Measurements from ENCODE around the gene ZNF366.

Gene ZNF366

DNA sequence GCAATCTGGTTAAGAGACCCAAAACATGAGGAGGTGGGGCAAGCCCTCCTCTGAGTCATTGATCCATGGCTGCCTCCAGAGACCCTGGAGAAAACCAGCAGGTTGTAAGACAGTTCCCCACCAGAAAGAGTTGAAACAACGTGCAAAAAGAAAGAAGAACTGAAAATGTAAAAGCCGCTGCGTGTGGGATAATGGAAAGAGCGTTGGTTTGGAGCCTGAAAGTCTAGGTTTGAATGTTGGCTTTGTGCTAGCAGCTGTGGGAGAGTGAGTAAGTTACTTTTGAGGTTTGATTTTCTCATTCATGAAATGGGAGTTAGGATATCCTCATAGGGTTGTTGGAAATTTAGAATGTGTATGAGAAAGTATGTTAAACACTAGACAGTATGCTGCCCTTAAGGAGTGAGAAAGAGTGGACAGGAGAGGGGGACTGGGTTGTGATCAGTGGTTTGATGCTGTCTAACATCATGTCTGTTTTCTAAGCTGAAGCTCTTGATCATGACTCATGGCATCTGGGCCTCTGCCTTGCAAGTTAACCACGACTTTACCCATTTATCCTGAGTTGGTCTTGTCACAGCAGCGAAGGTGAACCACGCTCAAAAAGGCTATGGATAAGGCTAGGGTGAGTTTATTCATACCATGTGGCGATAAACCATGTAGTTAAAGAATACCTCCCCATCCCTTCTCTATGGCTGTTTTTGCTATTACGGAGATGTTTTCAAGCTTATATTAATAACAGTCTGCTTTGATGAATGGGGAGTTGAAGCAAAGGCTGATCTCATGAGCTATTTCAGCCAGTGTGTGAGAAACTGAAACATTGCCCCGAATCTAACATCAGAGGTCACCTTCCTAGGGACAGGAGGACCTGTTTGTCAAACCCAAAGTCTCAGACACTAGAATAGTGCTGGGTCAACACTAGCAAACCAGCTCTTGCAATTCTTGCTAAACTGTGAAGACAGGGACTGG lies 41.3 kb downstream of the ZNF366 start:
- no peaks in the 10 kb centered on the region for H3K27me3 ChIP-seq (ENCODE audit: insufficient read depth, poor library complexity, severe bottlenecking)
- no peak for DNase-seq (ENCODE audit: low read depth in 1 of 2, low spot score in 1 of 2)
- no peak overlapping the region for H3K27ac ChIP-seq (replicated peaks)
- H3K4me3 ChIP-seq (replicated peaks; ENCODE audit: insufficient read depth, low read length): no peak overlapping the region
- no peak for TF ChIP-seq POLR2AphosphoS5 (IDR thresholded peaks at IDR 0.05; ENCODE audit: low read depth)
- TF ChIP-seq SPI1 (IDR thresholded peaks at IDR 0.05; ENCODE audit: borderline replicate concordance, low read depth): no peak
- no peak for TF ChIP-seq GABPA (IDR thresholded peaks at IDR 0.05; ENCODE audit: low read depth)
- TF ChIP-seq, protein P1, sequence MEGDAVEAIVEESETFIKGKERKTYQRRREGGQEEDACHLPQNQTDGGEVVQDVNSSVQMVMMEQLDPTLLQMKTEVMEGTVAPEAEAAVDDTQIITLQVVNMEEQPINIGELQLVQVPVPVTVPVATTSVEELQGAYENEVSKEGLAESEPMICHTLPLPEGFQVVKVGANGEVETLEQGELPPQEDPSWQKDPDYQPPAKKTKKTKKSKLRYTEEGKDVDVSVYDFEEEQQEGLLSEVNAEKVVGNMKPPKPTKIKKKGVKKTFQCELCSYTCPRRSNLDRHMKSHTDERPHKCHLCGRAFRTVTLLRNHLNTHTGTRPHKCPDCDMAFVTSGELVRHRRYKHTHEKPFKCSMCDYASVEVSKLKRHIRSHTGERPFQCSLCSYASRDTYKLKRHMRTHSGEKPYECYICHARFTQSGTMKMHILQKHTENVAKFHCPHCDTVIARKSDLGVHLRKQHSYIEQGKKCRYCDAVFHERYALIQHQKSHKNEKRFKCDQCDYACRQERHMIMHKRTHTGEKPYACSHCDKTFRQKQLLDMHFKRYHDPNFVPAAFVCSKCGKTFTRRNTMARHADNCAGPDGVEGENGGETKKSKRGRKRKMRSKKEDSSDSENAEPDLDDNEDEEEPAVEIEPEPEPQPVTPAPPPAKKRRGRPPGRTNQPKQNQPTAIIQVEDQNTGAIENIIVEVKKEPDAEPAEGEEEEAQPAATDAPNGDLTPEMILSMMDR (IDR thresholded peaks at IDR 0.05; ENCODE audit: insufficient read depth, low read length): no peak
- TF ChIP-seq, protein P2, sequence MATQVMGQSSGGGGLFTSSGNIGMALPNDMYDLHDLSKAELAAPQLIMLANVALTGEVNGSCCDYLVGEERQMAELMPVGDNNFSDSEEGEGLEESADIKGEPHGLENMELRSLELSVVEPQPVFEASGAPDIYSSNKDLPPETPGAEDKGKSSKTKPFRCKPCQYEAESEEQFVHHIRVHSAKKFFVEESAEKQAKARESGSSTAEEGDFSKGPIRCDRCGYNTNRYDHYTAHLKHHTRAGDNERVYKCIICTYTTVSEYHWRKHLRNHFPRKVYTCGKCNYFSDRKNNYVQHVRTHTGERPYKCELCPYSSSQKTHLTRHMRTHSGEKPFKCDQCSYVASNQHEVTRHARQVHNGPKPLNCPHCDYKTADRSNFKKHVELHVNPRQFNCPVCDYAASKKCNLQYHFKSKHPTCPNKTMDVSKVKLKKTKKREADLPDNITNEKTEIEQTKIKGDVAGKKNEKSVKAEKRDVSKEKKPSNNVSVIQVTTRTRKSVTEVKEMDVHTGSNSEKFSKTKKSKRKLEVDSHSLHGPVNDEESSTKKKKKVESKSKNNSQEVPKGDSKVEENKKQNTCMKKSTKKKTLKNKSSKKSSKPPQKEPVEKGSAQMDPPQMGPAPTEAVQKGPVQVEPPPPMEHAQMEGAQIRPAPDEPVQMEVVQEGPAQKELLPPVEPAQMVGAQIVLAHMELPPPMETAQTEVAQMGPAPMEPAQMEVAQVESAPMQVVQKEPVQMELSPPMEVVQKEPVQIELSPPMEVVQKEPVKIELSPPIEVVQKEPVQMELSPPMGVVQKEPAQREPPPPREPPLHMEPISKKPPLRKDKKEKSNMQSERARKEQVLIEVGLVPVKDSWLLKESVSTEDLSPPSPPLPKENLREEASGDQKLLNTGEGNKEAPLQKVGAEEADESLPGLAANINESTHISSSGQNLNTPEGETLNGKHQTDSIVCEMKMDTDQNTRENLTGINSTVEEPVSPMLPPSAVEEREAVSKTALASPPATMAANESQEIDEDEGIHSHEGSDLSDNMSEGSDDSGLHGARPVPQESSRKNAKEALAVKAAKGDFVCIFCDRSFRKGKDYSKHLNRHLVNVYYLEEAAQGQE (IDR thresholded peaks at IDR 0.05; ENCODE audit: insufficient replicate concordance, low read depth): no peak

DNA sequence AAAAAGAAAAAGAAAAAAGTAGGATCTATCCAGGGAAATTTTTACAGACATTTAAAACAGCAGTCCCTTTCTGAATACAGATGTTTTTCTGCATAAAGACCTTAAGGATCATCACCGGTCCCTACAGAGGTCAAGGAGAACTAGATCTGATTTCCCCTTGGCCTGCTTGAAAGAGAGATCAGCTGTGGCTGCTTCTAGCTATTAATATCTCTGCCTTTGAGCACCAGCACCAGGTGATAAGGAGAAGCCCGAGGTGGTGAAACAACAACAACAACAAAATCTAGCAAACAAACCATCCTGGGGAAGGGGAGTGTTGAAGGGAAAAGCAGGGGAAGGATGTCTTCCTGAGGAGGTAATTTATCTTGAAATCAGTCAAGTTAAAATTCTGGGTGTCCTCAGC lies 42.1 kb downstream of the ZNF366 start:
- no peak for TF ChIP-seq SPI1 (IDR thresholded peaks at IDR 0.05; ENCODE audit: borderline replicate concordance, low read depth)
- TF ChIP-seq GABPA (IDR thresholded peaks at IDR 0.05; ENCODE audit: low read depth): no peak
- TF ChIP-seq, protein P2 (IDR thresholded peaks at IDR 0.05; ENCODE audit: insufficient replicate concordance, low read depth): no peak
- no peak for TF ChIP-seq POLR2AphosphoS5 (IDR thresholded peaks at IDR 0.05; ENCODE audit: low read depth)
- TF ChIP-seq, protein P1 (IDR thresholded peaks at IDR 0.05; ENCODE audit: insufficient read depth, low read length): no peak
- no peak overlapping the region for H3K4me3 ChIP-seq (replicated peaks; ENCODE audit: insufficient read depth, low read length)
- no peak overlapping the region for H3K27ac ChIP-seq (replicated peaks)
- no peak for DNase-seq (ENCODE audit: low read depth in 1 of 2, low spot score in 1 of 2)
- H3K27me3 ChIP-seq (ENCODE audit: insufficient read depth, poor library complexity, severe bottlenecking): no peaks in the 10 kb centered on the region

DNA sequence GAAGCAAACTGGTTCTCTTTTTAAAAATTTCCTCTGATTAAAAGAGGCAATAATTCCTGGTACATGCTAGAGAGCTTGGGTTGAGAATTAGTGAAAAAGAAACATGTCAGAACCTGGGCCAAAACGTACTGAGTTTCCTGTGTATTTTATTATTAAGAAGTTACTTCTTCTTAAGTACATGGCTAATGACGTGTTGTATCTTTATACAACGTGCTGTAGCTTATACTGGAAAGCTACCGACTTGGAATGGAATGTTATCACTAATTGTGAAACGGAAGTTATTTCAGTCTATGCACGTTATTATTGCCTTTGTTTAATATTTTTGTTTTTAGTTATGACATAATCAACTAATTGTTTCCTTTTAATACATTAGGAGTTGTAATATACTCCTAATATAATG lies 43.1 kb downstream of the ZNF366 start:
- Histone ChIP-seq H3K4me3 (replicated peaks; ENCODE audit: insufficient read depth, low read length) (no peak overlapping the region), H3K27ac (replicated peaks) (no peak overlapping the region), H3K27me3 (ENCODE audit: insufficient read depth, poor library complexity, severe bottlenecking) (no peaks in the 10 kb centered on the region)
- TF ChIP-seq, protein P2 (IDR thresholded peaks at IDR 0.05; ENCODE audit: insufficient replicate concordance, low read depth): no peak
- TF ChIP-seq POLR2AphosphoS5 (IDR thresholded peaks at IDR 0.05; ENCODE audit: low read depth) (no peak), SPI1 (IDR thresholded peaks at IDR 0.05; ENCODE audit: borderline replicate concordance, low read depth) (no peak), GABPA (IDR thresholded peaks at IDR 0.05; ENCODE audit: low read depth) (no peak)
- TF ChIP-seq, protein P1 (IDR thresholded peaks at IDR 0.05; ENCODE audit: insufficient read depth, low read length): no peak
- no peak for DNase-seq (ENCODE audit: low read depth in 1 of 2, low spot score in 1 of 2)
